ENCODE results near the gene MAML3.

MAML3 gene

DNA sequence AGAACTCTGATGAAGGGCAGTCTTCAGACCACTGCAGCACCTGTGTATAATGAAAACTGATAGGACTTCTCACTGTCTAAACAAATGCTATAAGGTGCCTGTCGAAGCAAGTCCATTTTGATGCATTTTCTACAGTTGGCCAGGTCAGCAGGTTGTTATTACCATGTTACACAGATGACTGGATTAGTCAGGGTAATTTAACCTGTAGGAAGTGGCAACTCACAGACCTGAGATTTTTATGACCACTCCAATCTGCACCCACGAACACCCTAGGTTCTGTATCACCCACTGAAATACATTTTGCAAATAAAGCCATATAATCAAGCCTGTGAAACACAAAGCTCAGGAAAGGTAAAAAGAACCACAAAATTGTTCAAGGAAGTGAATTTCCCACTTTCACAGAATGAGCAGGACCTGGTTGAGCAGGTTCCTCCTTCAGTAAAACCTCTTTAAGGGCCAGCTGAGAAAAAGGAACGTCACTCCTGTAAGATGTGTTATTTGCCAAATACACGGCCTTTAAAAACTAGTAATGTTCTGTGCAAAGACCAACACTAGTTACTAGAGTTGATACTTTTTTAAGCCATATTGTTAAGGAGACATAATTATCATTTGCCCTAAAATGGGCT lies 12.7 kb downstream of the MAML3 start:
- TF ChIP-seq, protein P1, sequence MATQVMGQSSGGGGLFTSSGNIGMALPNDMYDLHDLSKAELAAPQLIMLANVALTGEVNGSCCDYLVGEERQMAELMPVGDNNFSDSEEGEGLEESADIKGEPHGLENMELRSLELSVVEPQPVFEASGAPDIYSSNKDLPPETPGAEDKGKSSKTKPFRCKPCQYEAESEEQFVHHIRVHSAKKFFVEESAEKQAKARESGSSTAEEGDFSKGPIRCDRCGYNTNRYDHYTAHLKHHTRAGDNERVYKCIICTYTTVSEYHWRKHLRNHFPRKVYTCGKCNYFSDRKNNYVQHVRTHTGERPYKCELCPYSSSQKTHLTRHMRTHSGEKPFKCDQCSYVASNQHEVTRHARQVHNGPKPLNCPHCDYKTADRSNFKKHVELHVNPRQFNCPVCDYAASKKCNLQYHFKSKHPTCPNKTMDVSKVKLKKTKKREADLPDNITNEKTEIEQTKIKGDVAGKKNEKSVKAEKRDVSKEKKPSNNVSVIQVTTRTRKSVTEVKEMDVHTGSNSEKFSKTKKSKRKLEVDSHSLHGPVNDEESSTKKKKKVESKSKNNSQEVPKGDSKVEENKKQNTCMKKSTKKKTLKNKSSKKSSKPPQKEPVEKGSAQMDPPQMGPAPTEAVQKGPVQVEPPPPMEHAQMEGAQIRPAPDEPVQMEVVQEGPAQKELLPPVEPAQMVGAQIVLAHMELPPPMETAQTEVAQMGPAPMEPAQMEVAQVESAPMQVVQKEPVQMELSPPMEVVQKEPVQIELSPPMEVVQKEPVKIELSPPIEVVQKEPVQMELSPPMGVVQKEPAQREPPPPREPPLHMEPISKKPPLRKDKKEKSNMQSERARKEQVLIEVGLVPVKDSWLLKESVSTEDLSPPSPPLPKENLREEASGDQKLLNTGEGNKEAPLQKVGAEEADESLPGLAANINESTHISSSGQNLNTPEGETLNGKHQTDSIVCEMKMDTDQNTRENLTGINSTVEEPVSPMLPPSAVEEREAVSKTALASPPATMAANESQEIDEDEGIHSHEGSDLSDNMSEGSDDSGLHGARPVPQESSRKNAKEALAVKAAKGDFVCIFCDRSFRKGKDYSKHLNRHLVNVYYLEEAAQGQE (IDR thresholded peaks at IDR 0.05; ENCODE audit: low read depth), result no peak
- no peak for TF ChIP-seq ZBTB7A (IDR thresholded peaks at IDR 0.05; ENCODE audit: low read depth)
- TF ChIP-seq FOXM1 (IDR thresholded peaks at IDR 0.05; ENCODE audit: borderline replicate concordance, low read depth), result no peak
- no peak for TF ChIP-seq MAX (IDR thresholded peaks at IDR 0.05)
- no peak for TF ChIP-seq CEBPB (IDR thresholded peaks at IDR 0.05)
- no peak for TF ChIP-seq YY1 (IDR thresholded peaks at IDR 0.05; ENCODE audit: low read depth)
- no peak for TF ChIP-seq EP300 (IDR thresholded peaks at IDR 0.05; ENCODE audit: borderline replicate concordance)
- TF ChIP-seq NFIC (IDR thresholded peaks at IDR 0.05), result no peak
- TF ChIP-seq, protein P2, sequence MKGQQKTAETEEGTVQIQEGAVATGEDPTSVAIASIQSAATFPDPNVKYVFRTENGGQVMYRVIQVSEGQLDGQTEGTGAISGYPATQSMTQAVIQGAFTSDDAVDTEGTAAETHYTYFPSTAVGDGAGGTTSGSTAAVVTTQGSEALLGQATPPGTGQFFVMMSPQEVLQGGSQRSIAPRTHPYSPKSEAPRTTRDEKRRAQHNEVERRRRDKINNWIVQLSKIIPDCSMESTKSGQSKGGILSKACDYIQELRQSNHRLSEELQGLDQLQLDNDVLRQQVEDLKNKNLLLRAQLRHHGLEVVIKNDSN (IDR thresholded peaks at IDR 0.05), result no peak
- no peak for TF ChIP-seq RAD21 (IDR thresholded peaks at IDR 0.05; ENCODE audit: low read depth)
- TF ChIP-seq EGR1 (IDR thresholded peaks at IDR 0.05), result no peak
- no peak for TF ChIP-seq CREB1 (IDR thresholded peaks at IDR 0.05; ENCODE audit: low read depth)
- no peak for TF ChIP-seq TCF12 (IDR thresholded peaks at IDR 0.05; ENCODE audit: low read depth)
- TF ChIP-seq TEAD4 (IDR thresholded peaks at IDR 0.05), result no peak
- TF ChIP-seq TAF1 (IDR thresholded peaks at IDR 0.05; ENCODE audit: low read depth), result no peak

- TF ChIP-seq TAF1 (IDR thresholded peaks at IDR 0.05; ENCODE audit: low read depth), result no peak
- TF ChIP-seq FOXM1 (IDR thresholded peaks at IDR 0.05; ENCODE audit: borderline replicate concordance, low read depth), result no peak
- TF ChIP-seq CEBPB (IDR thresholded peaks at IDR 0.05), result no peak
- no peak for TF ChIP-seq RAD21 (IDR thresholded peaks at IDR 0.05; ENCODE audit: low read depth)
- TF ChIP-seq, protein P1 (IDR thresholded peaks at IDR 0.05; ENCODE audit: low read depth), result no peak
- no peak for TF ChIP-seq EP300 (IDR thresholded peaks at IDR 0.05; ENCODE audit: borderline replicate concordance)
- TF ChIP-seq TEAD4 (IDR thresholded peaks at IDR 0.05), result no peak
- no peak for TF ChIP-seq MAX (IDR thresholded peaks at IDR 0.05)
- no peak for TF ChIP-seq ZBTB7A (IDR thresholded peaks at IDR 0.05; ENCODE audit: low read depth)
- TF ChIP-seq YY1 (IDR thresholded peaks at IDR 0.05; ENCODE audit: low read depth), result no peak
- no peak for TF ChIP-seq CREB1 (IDR thresholded peaks at IDR 0.05; ENCODE audit: low read depth)
- TF ChIP-seq, protein P2 (IDR thresholded peaks at IDR 0.05), result no peak
- TF ChIP-seq EGR1 (IDR thresholded peaks at IDR 0.05), result no peak
- no peak for TF ChIP-seq TCF12 (IDR thresholded peaks at IDR 0.05; ENCODE audit: low read depth)
- TF ChIP-seq NFIC (IDR thresholded peaks at IDR 0.05), result no peak
Observed at GRCh38 chr4:140140566-140140965, 13.4 kb downstream of the MAML3 start.

- TF ChIP-seq EGR1 (IDR thresholded peaks at IDR 0.05) (no peak), RAD21 (IDR thresholded peaks at IDR 0.05; ENCODE audit: low read depth) (no peak)
- TF ChIP-seq, protein P1 (IDR thresholded peaks at IDR 0.05; ENCODE audit: low read depth), result no peak
Observed at GRCh38 chr4:140138428-140138827, 15.6 kb downstream of the MAML3 start.

GRCh38 chr4:140137671-140138070 lies 16.3 kb downstream of the MAML3 start:
- TF ChIP-seq NFIC (IDR thresholded peaks at IDR 0.05) (no peak), CREB1 (IDR thresholded peaks at IDR 0.05; ENCODE audit: low read depth) (no peak), CEBPB (IDR thresholded peaks at IDR 0.05) (no peak), YY1 (IDR thresholded peaks at IDR 0.05; ENCODE audit: low read depth) (no peak), EP300 (IDR thresholded peaks at IDR 0.05; ENCODE audit: borderline replicate concordance) (no peak), ZBTB7A (IDR thresholded peaks at IDR 0.05; ENCODE audit: low read depth) (no peak), TEAD4 (IDR thresholded peaks at IDR 0.05) (no peak), MAX (IDR thresholded peaks at IDR 0.05) (no peak), RAD21 (IDR thresholded peaks at IDR 0.05; ENCODE audit: low read depth) (no peak), TCF12 (IDR thresholded peaks at IDR 0.05; ENCODE audit: low read depth) (no peak), TAF1 (IDR thresholded peaks at IDR 0.05; ENCODE audit: low read depth) (no peak), EGR1 (IDR thresholded peaks at IDR 0.05) (no peak), FOXM1 (IDR thresholded peaks at IDR 0.05; ENCODE audit: borderline replicate concordance, low read depth) (no peak)
- TF ChIP-seq, protein P1 (IDR thresholded peaks at IDR 0.05; ENCODE audit: low read depth), result no peak
- TF ChIP-seq, protein P2 (IDR thresholded peaks at IDR 0.05), result no peak

Measured in Ishikawa (cell line).